ENCODE results near the gene HAAO. TPM values are rescaled to one million over a fixed set of nuclear protein-coding genes. Genes with fewer than 3 reads are reported as not detected.

HAAO gene
- total and polyA plus RNA-seq, 2 of the 8 experiments (the other 6 are each of a cell fraction or from before 2014, with no cell fraction given), result 2.5 to 7.0 TPM

- ChIA-PET POLR2A (ENCODE audit: partially characterized antibody) (no interaction called here), CTCF (ENCODE audit: partially characterized antibody) (interaction anchor here (1.1 to 15.1 kb wide), 4 partner anchors 11 to 266 kb away, joined by 3 to 137 read pairs (median 4); no protein-coding TSS in a partner anchor)
- FAIRE-seq (peak; percentile 13), DNase-seq (ENCODE audit: low read depth in 1 of 2, low spot score in 2 of 2) (peak in 1 of 2 experiments; percentile 33)
- Histone ChIP-seq H4K20me1 (replicated peaks in 1 of 2; ENCODE audit: control insufficient read depth in 1 of 2, insufficient read depth in 2 of 2, low read length in 2 of 2) (no peaks in the 10 kb centered on the region), H3K4me3 (ENCODE audit: extremely low read depth in 1 of 4, insufficient read depth in 2 of 4, low read depth in 3 of 4, low read length in 4 of 4) (no peak overlapping the region), H2AK5ac (ENCODE audit: low read depth, low read length) (no peak overlapping the region), H3K9me3 (ENCODE audit: insufficient read depth in 2 of 2, low read depth in 1 of 2, low read length in 1 of 2) (no peaks in the 10 kb centered on the region), H3K79me2 (ENCODE audit: control insufficient read depth in 1 of 2, insufficient read depth in 2 of 2, low read length in 2 of 2) (no peaks in the 10 kb centered on the region), H4K91ac (replicated peaks; ENCODE audit: insufficient read length, low read length) (no peak overlapping the region), H3K4ac (replicated peaks; ENCODE audit: insufficient read length, low read depth, low read length) (no peak overlapping the region), H2AFZ (ENCODE audit: low read length) (no peak overlapping the region), H3K27me3 (replicated peaks in 1 of 4; ENCODE audit: control insufficient read depth in 3 of 4, extremely low read depth in 1 of 4, insufficient read depth in 3 of 4, low read length in 3 of 4) (no peaks in the 10 kb centered on the region), H3K23ac (ENCODE audit: insufficient read length) (no peak overlapping the region), H2BK120ac (replicated peaks; ENCODE audit: low read depth, low read length) (no peak overlapping the region), H3K56ac (replicated peaks; ENCODE audit: insufficient read length, low read depth, low read length) (no peak overlapping the region), H4K5ac (ENCODE audit: insufficient read length, low read depth, low read length) (no peak overlapping the region), H4K8ac (ENCODE audit: extremely low read depth, insufficient read depth, low read length) (no peak overlapping the region), H2BK12ac (ENCODE audit: low read depth, low read length) (no peak overlapping the region), H3K4me1 (replicated peaks in 1 of 4; ENCODE audit: control insufficient read depth in 3 of 4, insufficient read depth in 4 of 4, low read length in 3 of 4) (no peaks in the 10 kb centered on the region), H3K18ac (ENCODE audit: extremely low read depth, low read length) (no peak overlapping the region), H2BK5ac (ENCODE audit: low read depth, low read length) (no peak overlapping the region), H3K27ac (ENCODE audit: low read depth, low read length) (no peak overlapping the region), H3K4me2 (ENCODE audit: insufficient read depth in 1 of 2, low read depth in 2 of 2, low read length in 2 of 2) (no peak overlapping the region), H3K14ac (ENCODE audit: insufficient read length) (no peak overlapping the region), H2BK20ac (ENCODE audit: low read length) (no peak overlapping the region), H2BK15ac (ENCODE audit: low read length) (no peak overlapping the region), H3K36me3 (ENCODE audit: control insufficient read depth in 2 of 4, insufficient read depth in 4 of 4, low read length in 3 of 4) (no peaks in the 10 kb centered on the region), H3K9ac (replicated peaks in 1 of 4; ENCODE audit: extremely low read depth in 1 of 4, low read depth in 3 of 4, low read length in 3 of 4) (no peak overlapping the region), H3K79me1 (ENCODE audit: low read depth, low read length) (no peaks in the 10 kb centered on the region), H3K23me2 (ENCODE audit: low read depth, low read length) (no peaks in the 10 kb centered on the region)
- WGBS, 2 experiments (ENCODE audit: extremely low coverage in 1 of 2, insufficient coverage in 1 of 2, insufficient read length in 1 of 2, insufficient replicate concordance in 2 of 2, low coverage in 1 of 2, low lambda C conversion rate in 2 of 2, missing lambda C conversion rate in 1 of 2), result 88% methylated on average over 4 of the region's 4 CpGs; no CpG with 5 or more reads in 1 of the 2 experiments
- TF ChIP-seq POU5F1 (IDR thresholded peaks at IDR 0.05; ENCODE audit: low read depth, low read length), result no peak
- TF ChIP-seq NANOG (IDR thresholded peaks at IDR 0.05; ENCODE audit: insufficient read depth, low read depth, low read length, poor library complexity, severe bottlenecking), result no peak
- no peak for TF ChIP-seq RBBP5 (IDR thresholded peaks at IDR 0.05; ENCODE audit: borderline replicate concordance, low read depth, low read length)
- TF ChIP-seq EP300 (IDR thresholded peaks at IDR 0.05; ENCODE audit: borderline replicate concordance in 1 of 2, low read depth in 2 of 2, low read length in 2 of 2), result no peak
- no peak for TF ChIP-seq GABPA (IDR thresholded peaks at IDR 0.05; ENCODE audit: borderline replicate concordance, insufficient read depth, low read length)
- no peak for TF ChIP-seq TBP (IDR thresholded peaks at IDR 0.05; ENCODE audit: low read depth, low read length)
- no peak for TF ChIP-seq POLR2AphosphoS5 (IDR thresholded peaks at IDR 0.05; ENCODE audit: low read depth, low read length)
- no peak for TF ChIP-seq EZH2 (IDR thresholded peaks at IDR 0.05; ENCODE audit: low read depth, low read length, severe bottlenecking)
- no peak for TF ChIP-seq ASH2L (IDR thresholded peaks at IDR 0.05; ENCODE audit: low read length)
- no peak for TF ChIP-seq JUN (IDR thresholded peaks at IDR 0.05; ENCODE audit: low read depth, low read length)
Measured at GRCh38 chr2:42839809-42840501, 47.6 kb upstream of the HAAO start.

All from H1 (cell line).